Gastrocnemius medialis (tissue), 4 donors: Measurements from ENCODE around the gene SLC1A7. TPM values are rescaled to one million over a fixed set of nuclear protein-coding genes. Genes with fewer than 3 reads are reported as not detected.

Experiments used
- ATAC-seq, 2 donors: fragments of 150-250 bp; one replicate each; pipeline ENCODE4 v1.9.1; 2016
- DNase-seq, 2 donors: peaks; one replicate each; pipeline ENCODE4 v3.0.0-alpha.2; 2019
- H3K27ac ChIP-seq, 4 donors: fragments of 200-600 bp; sonication (generic); 1 replicate in 1 of 4; 2 replicates in 3 of 4; pipeline ENCODE4 v1.5.1; 2016 to 2018; ENCODE audit warnings: mild to moderate bottlenecking in 2 of 4, moderate library complexity in 1 of 4
- H3K27me3 ChIP-seq, 3 donors: fragments of 200-600 bp; sonication (generic) in 2 of 3; 1 replicate in 1 of 3; 2 replicates in 2 of 3; pipeline versions ENCODE4 v1.5.1 to v1.6.0; 2016 to 2019; ENCODE audit warnings: mild to moderate bottlenecking in 1 of 3, moderate library complexity in 1 of 3
- H3K36me3 ChIP-seq, 2 donors: fragments of 200-600 bp; sonication (generic) in 1 of 2; one replicate each; pipeline ENCODE4 v1.5.1; 2017 to 2018
- H3K4me1 ChIP-seq, 2 donors: fragments of 200-600 bp; sonication (generic) in 1 of 2; one replicate each; pipeline ENCODE4 v1.5.1; 2016 to 2017; ENCODE audit warnings: mild to moderate bottlenecking in 2 of 2
- H3K4me3 ChIP-seq, 4 donors: fragments of 200-600 bp; sonication (generic) in 3 of 4; 1 replicate in 1 of 4; 2 replicates in 3 of 4; pipeline ENCODE4 v1.5.1; 2016 to 2019; ENCODE audit warnings: mild to moderate bottlenecking in 2 of 4
- H3K9me3 ChIP-seq, 3 donors: fragments of 200-600 bp; sonication (generic) in 2 of 3; 1 replicate in 1 of 3; 2 replicates in 2 of 3; pipeline ENCODE4 v1.5.1; 2016 to 2019
- POLR2A ChIP-seq, 2 donors: fragments of 450-650 bp; IDR thresholded peaks; one replicate each; pipeline ENCODE4 v1.6.1; 2017; ENCODE audit warnings: antibody characterized with exemption in 2 of 2, mild to moderate bottlenecking in 2 of 2, moderate library complexity in 2 of 2
- in situ Hi-C, 4 donors: fragments of 200-750 bp; cut with MboI; loops; one replicate each; pipeline versions ENCODE4 v1.15.0 to v1.8.0; 2017; ENCODE audit warnings: low sequenced_read_pairs in 4 of 4
- intact Hi-C: fragments of 100-400 bp; cut with DNase I; formaldehyde crosslinking; loops from one replicate; pipeline ENCODE4 v1.15.1; 2023; ENCODE audit warnings: low total_unique reads
- total RNA-seq, 4 donors: library from RNA; depleted of rRNA; stranded (reverse); fragments of >200 nt; gene quantifications; one replicate each; pipeline versions ENCODE4 v1.1.0 to v1.2.3, GENCODE V29; 2016
- TF ChIP-seq, protein P1 (sequence below), 5 experiments: fragments of 450-650 bp in 3 of 5; fragments of 200-600 bp in 2 of 5; sonication (generic) in 2 of 5; IDR thresholded peaks in 4 of 5; conservative IDR thresholded peaks in 1 of 5; 1 replicate in 4 of 5; 2 replicates in 1 of 5; pipeline ENCODE4 v1.5.1; 2016 to 2019; ENCODE audit warnings: antibody characterized with exemption in 5 of 5, mild to moderate bottlenecking in 3 of 5, moderate library complexity in 3 of 5

SLC1A7 gene
- total RNA-seq, 4 donors from 2014 or later: 0.24 to 1.1 (median 0.25) TPM; not detected in 1

DNA sequence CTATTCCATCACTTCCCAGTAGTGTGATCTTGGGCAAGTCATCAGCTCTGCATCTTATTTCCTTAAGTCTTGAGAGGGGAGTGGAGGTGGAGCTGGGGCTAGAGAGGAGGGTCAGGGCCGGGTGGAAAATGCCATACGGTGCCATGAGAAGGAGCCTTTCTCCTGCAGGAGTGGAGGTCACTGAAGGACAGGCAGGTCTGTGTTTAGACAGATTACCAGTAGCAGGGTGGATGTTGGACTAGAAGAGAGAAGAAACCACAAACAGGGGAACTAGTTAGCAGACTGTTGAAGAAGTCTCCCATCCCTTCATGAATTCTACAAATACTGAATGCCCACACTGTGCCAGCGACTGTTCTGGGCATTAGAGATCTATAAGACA is 40.3 kb upstream of the SLC1A7 start:
- Histone ChIP-seq H3K4me3 (no peak overlapping the region), H3K9me3 (no peaks in the 10 kb centered on the region), H3K27me3 (no peaks in the 10 kb centered on the region), H3K27ac (peak overlapping the region in 1 of 4 donors; percentile 8), H3K4me1 (no peaks in the 10 kb centered on the region), H3K36me3 (no peaks in the 10 kb centered on the region)
- intact Hi-C loops: no loop called here
- no peak for TF ChIP-seq POLR2A (IDR thresholded peaks at IDR 0.05)
- TF ChIP-seq, protein P1, sequence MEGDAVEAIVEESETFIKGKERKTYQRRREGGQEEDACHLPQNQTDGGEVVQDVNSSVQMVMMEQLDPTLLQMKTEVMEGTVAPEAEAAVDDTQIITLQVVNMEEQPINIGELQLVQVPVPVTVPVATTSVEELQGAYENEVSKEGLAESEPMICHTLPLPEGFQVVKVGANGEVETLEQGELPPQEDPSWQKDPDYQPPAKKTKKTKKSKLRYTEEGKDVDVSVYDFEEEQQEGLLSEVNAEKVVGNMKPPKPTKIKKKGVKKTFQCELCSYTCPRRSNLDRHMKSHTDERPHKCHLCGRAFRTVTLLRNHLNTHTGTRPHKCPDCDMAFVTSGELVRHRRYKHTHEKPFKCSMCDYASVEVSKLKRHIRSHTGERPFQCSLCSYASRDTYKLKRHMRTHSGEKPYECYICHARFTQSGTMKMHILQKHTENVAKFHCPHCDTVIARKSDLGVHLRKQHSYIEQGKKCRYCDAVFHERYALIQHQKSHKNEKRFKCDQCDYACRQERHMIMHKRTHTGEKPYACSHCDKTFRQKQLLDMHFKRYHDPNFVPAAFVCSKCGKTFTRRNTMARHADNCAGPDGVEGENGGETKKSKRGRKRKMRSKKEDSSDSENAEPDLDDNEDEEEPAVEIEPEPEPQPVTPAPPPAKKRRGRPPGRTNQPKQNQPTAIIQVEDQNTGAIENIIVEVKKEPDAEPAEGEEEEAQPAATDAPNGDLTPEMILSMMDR (IDR thresholded peaks at IDR 0.05 in 4 of 5, conservative IDR thresholded peaks at IDR 0.05 in 1 of 5): no peak
- no peak for DNase-seq
- no peak for ATAC-seq
- in situ Hi-C loops: loop anchor here in 3 of 4 donors (25.0 kb wide), 2 partner anchors 270 to 470 kb away; partner anchors contain the start of gene ECHDC2 (in 2 of the 3)

DNA sequence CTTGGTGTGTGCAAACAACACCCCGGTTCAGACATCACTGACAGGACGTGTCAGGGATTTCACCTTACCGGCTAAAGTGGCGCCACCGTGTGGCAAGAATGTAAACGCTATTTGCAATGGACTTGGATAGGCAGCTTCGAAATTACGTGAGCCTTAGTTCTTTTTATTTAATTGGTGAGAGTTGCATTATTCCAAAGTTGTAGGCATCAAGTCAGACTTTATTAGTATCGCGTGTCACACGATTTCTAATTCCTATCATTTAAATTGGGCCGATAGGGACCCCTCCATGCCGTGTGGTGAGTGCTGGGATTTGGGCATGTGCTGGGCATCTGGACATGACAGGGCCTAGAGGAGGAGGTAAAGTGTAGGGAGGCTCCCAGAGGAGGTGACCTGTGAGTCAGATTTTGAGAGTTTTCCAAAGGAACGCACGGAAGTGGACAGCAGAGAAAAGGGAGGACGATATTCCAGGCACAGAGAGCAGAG is 39.7 kb upstream of the SLC1A7 start:
- ATAC-seq (peak; percentile 52 to 83), DNase-seq (peak; percentile 32 to 64)
- Histone ChIP-seq H3K27ac (peak overlapping the region in 1 of 4 donors; percentile 8), H3K4me3 (no peak overlapping the region), H3K4me1 (no peaks in the 10 kb centered on the region), H3K9me3 (no peaks in the 10 kb centered on the region), H3K36me3 (no peaks in the 10 kb centered on the region), H3K27me3 (no peaks in the 10 kb centered on the region)
- intact Hi-C loops (no loop called here), in situ Hi-C loops (loop anchor here in 3 of 4 donors (25.0 kb wide), 2 partner anchors 270 to 470 kb away; partner anchors contain the start of gene ECHDC2 (in 2 of the 3))
- TF ChIP-seq POLR2A (IDR thresholded peaks at IDR 0.05): no peak
- TF ChIP-seq, protein P1 (IDR thresholded peaks at IDR 0.05 in 4 of 5, conservative IDR thresholded peaks at IDR 0.05 in 1 of 5): peak; percentile 55 to 87 (median 80)

DNA sequence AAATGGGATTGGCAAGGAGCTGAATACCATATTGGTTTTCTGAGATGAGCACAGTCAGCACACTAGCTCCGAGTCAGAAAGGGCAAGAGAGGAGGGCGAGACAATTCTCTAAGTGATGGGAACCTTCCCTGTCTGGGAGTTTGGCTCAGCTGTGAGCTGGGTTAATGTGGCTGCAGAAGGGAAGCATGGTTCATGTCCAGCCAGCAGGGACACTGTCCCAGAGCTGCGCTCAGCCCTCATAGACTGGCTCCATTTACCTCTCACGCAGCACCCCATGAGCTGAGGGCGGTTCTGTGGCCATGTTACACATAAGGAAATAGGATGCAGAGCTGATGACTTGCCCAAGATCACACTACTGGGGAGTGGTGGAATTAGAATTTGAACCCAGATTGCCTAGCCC is 38.5 kb upstream of the SLC1A7 start:
- in situ Hi-C loops: loop anchor here in 3 of 4 donors (25.0 kb wide), 2 partner anchors 269 to 469 kb away; partner anchors contain the start of gene ECHDC2 (in 2 of the 3)

DNA sequence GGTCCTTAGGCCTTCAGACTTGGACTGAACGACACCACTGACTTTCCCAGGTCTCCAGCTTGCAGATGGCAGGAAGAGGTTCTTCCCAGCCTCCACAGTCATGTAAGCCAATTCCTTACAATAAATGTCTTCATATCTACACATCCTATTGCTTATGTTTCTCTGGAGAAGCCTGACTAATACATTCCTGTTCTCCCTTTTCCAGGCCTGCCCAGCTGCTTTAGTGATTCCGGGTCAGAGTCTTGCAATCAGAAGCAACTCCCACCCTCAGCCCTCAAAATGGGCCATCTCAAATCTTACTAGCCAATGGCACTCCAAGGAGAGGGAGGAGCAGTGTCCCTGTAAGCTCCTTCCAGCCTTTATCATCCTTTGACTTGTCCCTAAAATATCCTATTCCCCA is 37.8 kb upstream of the SLC1A7 start:
- H3K36me3 ChIP-seq: no peaks in the 10 kb centered on the region
- no peaks in the 10 kb centered on the region for H3K4me1 ChIP-seq
- intact Hi-C loops (no loop called here), in situ Hi-C loops (loop anchor here in 3 of 4 donors (25.0 kb wide), 2 partner anchors 268 to 468 kb away; partner anchors contain the start of gene ECHDC2 (in 2 of the 3))
- TF ChIP-seq, protein P1 (IDR thresholded peaks at IDR 0.05 in 4 of 5, conservative IDR thresholded peaks at IDR 0.05 in 1 of 5): no peak
- TF ChIP-seq POLR2A (IDR thresholded peaks at IDR 0.05): no peak
- H3K4me3 ChIP-seq: no peak overlapping the region
- no peak for ATAC-seq
- no peak overlapping the region for H3K27ac ChIP-seq
- H3K9me3 ChIP-seq: no peaks in the 10 kb centered on the region
- no peak for DNase-seq
- H3K27me3 ChIP-seq: no peaks in the 10 kb centered on the region

More for the DNA sequence above, 38.5 kb upstream of the SLC1A7 start:
- TF ChIP-seq POLR2A (IDR thresholded peaks at IDR 0.05): no peak
- TF ChIP-seq, protein P1 (IDR thresholded peaks at IDR 0.05 in 4 of 5, conservative IDR thresholded peaks at IDR 0.05 in 1 of 5): no peak
- DNase-seq: no peak
- no peaks in the 10 kb centered on the region for H3K4me1 ChIP-seq
- H3K9me3 ChIP-seq: no peaks in the 10 kb centered on the region
- ATAC-seq: no peak
- no peaks in the 10 kb centered on the region for H3K36me3 ChIP-seq
- intact Hi-C loops: no loop called here
- H3K4me3 ChIP-seq: no peak overlapping the region
- H3K27ac ChIP-seq: no peak overlapping the region
- no peaks in the 10 kb centered on the region for H3K27me3 ChIP-seq
